CD4-positive, alpha-beta memory T cell (primary cell): ENCODE measurements around the gene MORC3. TPM values are rescaled to one million over a fixed set of nuclear protein-coding genes. Genes with fewer than 3 reads are reported as not detected.
"Not testable (repeated sequence)": the region's sequence is repeated elsewhere in the genome, so short reads cannot be mapped to it uniquely, and the experiment has no call there.

Source experiments
- CTCF ChIA-PET: fragments of 350-600 bp; sonication (Branson Sonifier 250); formaldehyde crosslinking; loops from one replicate; lab custom pipeline; 2021; ENCODE audit warnings: inconsistent platforms; ENCODE audit not compliant: partially characterized antibody; lab: Charles Lee
- POLR2A ChIA-PET: fragments of 350-600 bp; sonication (Branson Sonifier 250); formaldehyde crosslinking; loops from one replicate; lab custom pipeline; 2021; ENCODE audit not compliant: partially characterized antibody; lab: Charles Lee
- DNase-seq, 5 donors: peaks; one replicate each; pipeline versions ENCODE4 v3.0.0 to v3.0.0-alpha.2; 2020 to 2022; ENCODE audit warnings: mixed read lengths in 1 of 5
- H3K27ac ChIP-seq: one replicate; pipeline ENCODE4 v1.7.0; 2013; ENCODE audit warnings: low read depth, low read length
- H3K27me3 ChIP-seq: 2 replicates; pipeline ENCODE4 v1.7.0; 2013; ENCODE audit warnings: mild to moderate bottlenecking, low read length, moderate library complexity; ENCODE audit not compliant: insufficient read depth
- H3K36me3 ChIP-seq: 2 replicates; pipeline ENCODE4 v1.7.0; 2013; ENCODE audit warnings: mild to moderate bottlenecking, low read length, moderate library complexity; ENCODE audit not compliant: insufficient read depth
- H3K4me1 ChIP-seq: 2 replicates; pipeline ENCODE4 v1.7.0; 2013; ENCODE audit warnings: mild to moderate bottlenecking, low read length, moderate library complexity; ENCODE audit not compliant: insufficient read depth
- H3K4me3 ChIP-seq, 2 donors: one replicate each; pipeline ENCODE4 v1.7.0; 2013; ENCODE audit warnings: low read length in 2 of 2, mild to moderate bottlenecking in 1 of 2
- H3K9me3 ChIP-seq, 2 donors: one replicate each; pipeline ENCODE4 v1.7.0; 2013; ENCODE audit warnings: low read length in 2 of 2, control low read depth in 1 of 2; ENCODE audit not compliant: control insufficient read depth in 1 of 2
- H3K27ac Mint-ChIP-seq, 7 donors: one replicate each; pipeline ENCODE4 v1.8.0; 2020 to 2021; ENCODE audit warnings: mixed read lengths in 7 of 7, mild to moderate bottlenecking in 6 of 7, inconsistent platforms in 3 of 7, moderate library complexity in 3 of 7
- H3K27me3 Mint-ChIP-seq, 2 donors: one replicate each; pipeline ENCODE4 v1.8.0; 2020 to 2021; ENCODE audit warnings: mixed read lengths in 2 of 2
- H3K36me3 Mint-ChIP-seq, 2 donors: one replicate each; pipeline ENCODE4 v1.8.0; 2020 to 2021; ENCODE audit warnings: mixed read lengths in 2 of 2, inconsistent platforms in 1 of 2, mild to moderate bottlenecking in 1 of 2
- H3K4me1 Mint-ChIP-seq, 4 donors: one replicate each; pipeline ENCODE4 v1.8.0; 2020 to 2021; ENCODE audit warnings: mixed read lengths in 4 of 4, mild to moderate bottlenecking in 1 of 4
- H3K4me3 Mint-ChIP-seq, 8 donors: one replicate each; pipeline ENCODE4 v1.8.0; 2020 to 2021; ENCODE audit warnings: mixed read lengths in 8 of 8, mild to moderate bottlenecking in 7 of 8, moderate library complexity in 6 of 8, inconsistent platforms in 3 of 8
- H3K9me3 Mint-ChIP-seq, 8 donors: one replicate each; pipeline ENCODE4 v1.8.0; 2020 to 2021; ENCODE audit warnings: mixed read lengths in 8 of 8, mild to moderate bottlenecking in 5 of 8, inconsistent platforms in 3 of 8, moderate library complexity in 1 of 8
- intact Hi-C: fragments of 100-400 bp; cut with micrococcal nuclease; formaldehyde crosslinking; loops from one replicate; pipeline ENCODE4 v1.15.1; 2023
- polyA plus RNA-seq, 2 donors: library from polyadenylated mRNA; unstranded; fragments of 300-500 nt; fragmentation: Illumina TruSeq; gene quantifications; one replicate each; pipeline ENCODE4 v1.2.3, GENCODE V29; 2021
- total RNA-seq, 2 experiments: library from RNA; stranded (reverse); gene quantifications; one replicate each; pipeline ENCODE4 v1.2.3, GENCODE V29; 2021

Gene MORC3
- total and polyA plus RNA-seq, 4 experiments from 2014 or later: 31.8 to 108 (median 75.2) TPM

- peaks cover 4 to 12% (median 6%) of the 10 kb centered on the region in 4 donors for H3K4me1 Mint-ChIP-seq
- H3K4me3 ChIP-seq, H3K27ac ChIP-seq, H3K36me3 ChIP-seq, CTCF ChIA-PET, H3K27ac Mint-ChIP-seq, H3K4me3 Mint-ChIP-seq, H3K9me3 Mint-ChIP-seq, H3K27me3 Mint-ChIP-seq, H3K4me1 ChIP-seq, intact Hi-C loops, H3K9me3 ChIP-seq, DNase-seq, H3K36me3 Mint-ChIP-seq, H3K27me3 ChIP-seq: not testable (repeated sequence)
- POLR2A ChIA-PET: interaction anchor here (1.3 to 1.5 kb wide), 2 partner anchors 15 to 17 kb away, joined by 3 to 8 read pairs; no protein-coding TSS in a partner anchor
Observed at GRCh38 chr21:36316045-36316444, 4.0 kb upstream of the MORC3 start.

- Mint-ChIP-seq H3K4me3 (no peak overlapping the region), H3K9me3 (peaks cover 0 to 9% (median 0%) of the 10 kb centered on the region in 8 donors), H3K27me3 (no peaks in the 10 kb centered on the region), H3K36me3 (peaks cover 0 to 16% of the 10 kb centered on the region in 2 donors), H3K27ac (peak overlapping the region in 1 of 7 donors; percentile 24), H3K4me1 (peaks cover 10 to 22% (median 13%) of the 10 kb centered on the region in 4 donors)
- DNase-seq: no peak
- no peaks in the 10 kb centered on the region for H3K27me3 ChIP-seq
- CTCF ChIA-PET: no interaction called here
- H3K4me3 ChIP-seq: no peak overlapping the region
- intact Hi-C loops: no loop called here
- POLR2A ChIA-PET: interaction anchor here (1.5 kb wide), 1 partner anchor 18 kb away, joined by 8 read pairs; no protein-coding TSS in a partner anchor
- peaks cover 9% of the 10 kb centered on the region for H3K4me1 ChIP-seq
- no peak overlapping the region for H3K27ac ChIP-seq
- no peaks in the 10 kb centered on the region for H3K36me3 ChIP-seq
- no peaks in the 10 kb centered on the region for H3K9me3 ChIP-seq
Observed at GRCh38 chr21:36316872-36317484, 3.0 kb upstream of the MORC3 start.

GRCh38 chr21:36319406-36319766, 611 bp upstream of the MORC3 start:
- DNase-seq, H3K9me3 Mint-ChIP-seq, intact Hi-C loops, H3K27me3 ChIP-seq, H3K9me3 ChIP-seq, H3K36me3 ChIP-seq, H3K27me3 Mint-ChIP-seq: not testable (repeated sequence)
- H3K4me1 ChIP-seq: peaks cover 28% of the 10 kb centered on the region
- ChIA-PET POLR2A (interaction anchor here (0.6 to 5.6 kb wide), 26 partner anchors 8 to 259 kb away, joined by 3 to 279 read pairs (median 10); partner anchors contain the start of genes CBR1, CBR3, CHAF1B and DOP1B), CTCF (interaction anchor here (0.9 to 5.5 kb wide), 12 partner anchors 12 to 167 kb away, joined by 3 to 56 read pairs (median 12); no protein-coding TSS in a partner anchor)
- H3K27ac Mint-ChIP-seq: peak overlapping the region; percentile 89 to 98 (median 97)
- H3K36me3 Mint-ChIP-seq: peaks cover 10 to 33% of the 10 kb centered on the region in 2 donors
- peak overlapping the region; percentile 90 for H3K27ac ChIP-seq
- H3K4me3 Mint-ChIP-seq: peak overlapping the region; percentile 81 to 97 (median 94)
- H3K4me3 ChIP-seq: peak overlapping the region; percentile 18 to 75
- peaks cover 17 to 44% (median 30%) of the 10 kb centered on the region in 4 donors for H3K4me1 Mint-ChIP-seq

- peaks cover 10 to 41% of the 10 kb centered on the region in 2 donors for H3K36me3 Mint-ChIP-seq
- H3K4me3 Mint-ChIP-seq: peak overlapping the region; percentile 90 to 98 (median 96)
- ChIA-PET POLR2A (interaction anchor here (0.6 to 5.6 kb wide), 29 partner anchors 9 to 261 kb away, joined by 3 to 279 read pairs (median 9); partner anchors contain the start of genes CBR1, CBR3, CHAF1B and DOP1B), CTCF (interaction anchor here (0.8 to 5.5 kb wide), 17 partner anchors 11 to 178 kb away, joined by 3 to 56 read pairs (median 6); no protein-coding TSS in a partner anchor)
- Histone ChIP-seq H3K27me3 (no peaks in the 10 kb centered on the region), H3K36me3 (peaks cover 10% of the 10 kb centered on the region), H3K9me3 (no peaks in the 10 kb centered on the region), H3K4me3 (peak overlapping the region; percentile 75 to 98), H3K4me1 (peaks cover 34% of the 10 kb centered on the region), H3K27ac (peak overlapping the region; percentile 90)
- no peaks in the 10 kb centered on the region for H3K27me3 Mint-ChIP-seq
- intact Hi-C loops: loop anchor here (1.0 kb wide), 5 partner anchors 10 to 164 kb away; partner anchors contain the start of gene DOP1B
- H3K27ac Mint-ChIP-seq: peak overlapping the region; percentile 89 to 99 (median 96)
- DNase-seq: peak in 3 of 5 donors; percentile 39 to 72 (median 45)
- H3K9me3 Mint-ChIP-seq: peaks cover 0 to 4% (median 0%) of the 10 kb centered on the region in 8 donors
- peaks cover 19 to 50% (median 40%) of the 10 kb centered on the region in 4 donors for H3K4me1 Mint-ChIP-seq
Observed at GRCh38 chr21:36320421-36321324, 676 bp downstream of the MORC3 start.

- H3K27ac ChIP-seq: peak overlapping the region; percentile 90
- Mint-ChIP-seq H3K9me3 (peaks cover 0 to 2% (median 0%) of the 10 kb centered on the region in 8 donors), H3K36me3 (peaks cover 11 to 42% of the 10 kb centered on the region in 2 donors), H3K27ac (peak overlapping the region; percentile 89 to 99 (median 96)), H3K4me3 (peak overlapping the region; percentile 90 to 98 (median 96)), H3K4me1 (peaks cover 20 to 51% (median 41%) of the 10 kb centered on the region in 4 donors), H3K27me3 (no peaks in the 10 kb centered on the region)
- ChIA-PET CTCF (interaction anchor here (1.0 to 5.5 kb wide), 14 partner anchors 10 to 182 kb away, joined by 3 to 56 read pairs (median 7); no protein-coding TSS in a partner anchor), POLR2A (interaction anchor here (0.6 to 5.6 kb wide), 18 partner anchors 8 to 261 kb away, joined by 3 to 279 read pairs (median 14); partner anchors contain the start of genes CBR1, CBR3, DOP1B and SETD4)
- intact Hi-C loops: no loop called here
- peaks cover 10% of the 10 kb centered on the region for H3K36me3 ChIP-seq
- peak overlapping the region; percentile 75 to 98 for H3K4me3 ChIP-seq
- no peaks in the 10 kb centered on the region for H3K27me3 ChIP-seq
- peak in 2 of 5 donors; percentile 18 to 21 for DNase-seq
- H3K4me1 ChIP-seq: peaks cover 36% of the 10 kb centered on the region
- no peaks in the 10 kb centered on the region for H3K9me3 ChIP-seq
Observed at GRCh38 chr21:36321325-36322082, 1.5 kb downstream of the MORC3 start.

GRCh38 chr21:36322083-36322424, 2.1 kb downstream of the MORC3 start:
- Mint-ChIP-seq H3K4me1 (peaks cover 21 to 51% (median 42%) of the 10 kb centered on the region in 4 donors), H3K4me3 (peak overlapping the region; percentile 90 to 98 (median 96)), H3K27ac (peak overlapping the region; percentile 89 to 99 (median 96)), H3K36me3 (peaks cover 12 to 43% of the 10 kb centered on the region in 2 donors), H3K9me3 (peaks cover 0 to 2% (median 0%) of the 10 kb centered on the region in 8 donors), H3K27me3 (no peaks in the 10 kb centered on the region)
- Histone ChIP-seq H3K27me3 (no peaks in the 10 kb centered on the region), H3K9me3 (no peaks in the 10 kb centered on the region), H3K36me3 (peaks cover 10% of the 10 kb centered on the region), H3K27ac (peak overlapping the region; percentile 90), H3K4me1 (peaks cover 40% of the 10 kb centered on the region), H3K4me3 (peak overlapping the region; percentile 75 to 98)
- ChIA-PET POLR2A (interaction anchor here (1.9 to 5.6 kb wide), 8 partner anchors 8 to 209 kb away, joined by 4 to 279 read pairs (median 25); partner anchors contain the start of gene DOP1B), CTCF (interaction anchor here (1.0 to 5.5 kb wide), 12 partner anchors 9 to 185 kb away, joined by 3 to 56 read pairs (median 6); no protein-coding TSS in a partner anchor)
- intact Hi-C loops: no loop called here
- no peak for DNase-seq
